ENCODE measurements around the gene SYNDIG1. TPM values are rescaled to one million over a fixed set of nuclear protein-coding genes. Genes with fewer than 3 reads are reported as not detected.

The SYNDIG1 gene
- total RNA-seq, 1 experiment from 2014 or later: not detected

GRCh38 chr20:24451428-24451827 lies 18.0 kb upstream of the SYNDIG1 start:
- BruUV-seq (replicated peaks): no TSS peak
- H3K36me3 Mint-ChIP-seq (ENCODE audit: insufficient read depth, unreplicated experiment): no peaks in the 10 kb centered on the region
- no peak for DNase-seq
- CTCF ChIA-PET: no interaction called here
- H3K27me3 Mint-ChIP-seq (ENCODE audit: unreplicated experiment): peaks cover 61% of the 10 kb centered on the region
- no peak overlapping the region for H3K27ac Mint-ChIP-seq (ENCODE audit: unreplicated experiment)
- no peaks in the 10 kb centered on the region for H3K9me3 Mint-ChIP-seq (ENCODE audit: low read depth, unreplicated experiment)
- H3K4me3 Mint-ChIP-seq (ENCODE audit: low read depth, unreplicated experiment): no peak overlapping the region
- intact Hi-C loops (cut with micrococcal nuclease; ENCODE audit: unreplicated experiment): no loop called here
- no peak for TF ChIP-seq CTCF (IDR thresholded peaks at IDR 0.05; ENCODE audit: unreplicated experiment)
- no peaks in the 10 kb centered on the region for H3K4me1 Mint-ChIP-seq (ENCODE audit: low read depth, unreplicated experiment)

- Mint-ChIP-seq H3K9me3 (ENCODE audit: low read depth, unreplicated experiment) (no peaks in the 10 kb centered on the region), H3K36me3 (ENCODE audit: insufficient read depth, unreplicated experiment) (no peaks in the 10 kb centered on the region), H3K27ac (ENCODE audit: unreplicated experiment) (no peak overlapping the region), H3K4me1 (ENCODE audit: low read depth, unreplicated experiment) (no peaks in the 10 kb centered on the region), H3K27me3 (ENCODE audit: unreplicated experiment) (peaks cover 59% of the 10 kb centered on the region), H3K4me3 (ENCODE audit: low read depth, unreplicated experiment) (no peak overlapping the region)
- no TSS peak for BruUV-seq (replicated peaks)
- CTCF ChIA-PET: no interaction called here
- intact Hi-C loops (cut with micrococcal nuclease; ENCODE audit: unreplicated experiment): no loop called here
- no peak for TF ChIP-seq CTCF (IDR thresholded peaks at IDR 0.05; ENCODE audit: unreplicated experiment)
- no peak for DNase-seq
Observed at GRCh38 chr20:24452016-24452415, 17.4 kb upstream of the SYNDIG1 start.

GRCh38 chr20:24452498-24453127 lies 16.8 kb upstream of the SYNDIG1 start:
- TF ChIP-seq CTCF (IDR thresholded peaks at IDR 0.05; ENCODE audit: unreplicated experiment): no peak
- Mint-ChIP-seq H3K27ac (ENCODE audit: unreplicated experiment) (no peak overlapping the region), H3K4me1 (ENCODE audit: low read depth, unreplicated experiment) (no peaks in the 10 kb centered on the region), H3K9me3 (ENCODE audit: low read depth, unreplicated experiment) (no peaks in the 10 kb centered on the region), H3K4me3 (ENCODE audit: low read depth, unreplicated experiment) (no peak overlapping the region), H3K27me3 (ENCODE audit: unreplicated experiment) (peaks cover 53% of the 10 kb centered on the region), H3K36me3 (ENCODE audit: insufficient read depth, unreplicated experiment) (no peaks in the 10 kb centered on the region)
- intact Hi-C loops (cut with micrococcal nuclease; ENCODE audit: unreplicated experiment): no loop called here
- DNase-seq: no peak
- no TSS peak for BruUV-seq (replicated peaks)
- CTCF ChIA-PET: no interaction called here

GRCh38 chr20:24453869-24454268 lies 15.6 kb upstream of the SYNDIG1 start:
- intact Hi-C loops (cut with micrococcal nuclease; ENCODE audit: unreplicated experiment): no loop called here
- TF ChIP-seq CTCF (IDR thresholded peaks at IDR 0.05; ENCODE audit: unreplicated experiment): no peak
- Mint-ChIP-seq H3K9me3 (ENCODE audit: low read depth, unreplicated experiment) (no peaks in the 10 kb centered on the region), H3K4me1 (ENCODE audit: low read depth, unreplicated experiment) (no peaks in the 10 kb centered on the region), H3K27ac (ENCODE audit: unreplicated experiment) (no peak overlapping the region), H3K27me3 (ENCODE audit: unreplicated experiment) (peaks cover 43% of the 10 kb centered on the region), H3K36me3 (ENCODE audit: insufficient read depth, unreplicated experiment) (no peaks in the 10 kb centered on the region), H3K4me3 (ENCODE audit: low read depth, unreplicated experiment) (no peak overlapping the region)
- no peak for DNase-seq
- BruUV-seq (replicated peaks): no TSS peak
- CTCF ChIA-PET: no interaction called here
